HG03060 (cell line): Measurements from ENCODE around the gene RAB36.

Experiments
- ATAC-seq: cut with Tn5 transposase; IDR thresholded peaks from one replicate; pipeline ENCODE4 v1.9.1; 2021; ENCODE audit warnings: low read depth, moderate number of reproducible peaks; ENCODE audit not compliant: unreplicated experiment

The RAB36 gene

GRCh38 chr22:23154461-23154860 is 9.2 kb downstream of the RAB36 start:
- no peak for ATAC-seq

GRCh38 chr22:23155143-23155542 is 9.9 kb downstream of the RAB36 start:
- no peak for ATAC-seq

- ATAC-seq, result no peak
Measured at GRCh38 chr22:23155831-23156230, 10.6 kb downstream of the RAB36 start.

GRCh38 chr22:23156286-23156685 is 11.0 kb downstream of the RAB36 start:
- ATAC-seq, result no peak

- no peak for ATAC-seq
Measured at GRCh38 chr22:23157560-23158515, 12.6 kb downstream of the RAB36 start.

GRCh38 chr22:23158516-23159290 is 13.4 kb downstream of the RAB36 start:
- no peak for ATAC-seq

GRCh38 chr22:23159291-23159630 is 14.0 kb downstream of the RAB36 start:
- ATAC-seq, result no peak

GRCh38 chr22:23161029-23161428 is 15.8 kb downstream of the RAB36 start:
- no peak for ATAC-seq

GRCh38 chr22:23161574-23161973 is 16.3 kb downstream of the RAB36 start:
- no peak for ATAC-seq

- ATAC-seq, result no peak
Measured at GRCh38 chr22:23163665-23164064, 18.4 kb downstream of the RAB36 start.

GRCh38 chr22:23164091-23164490 is 18.8 kb downstream of the RAB36 start:
- no peak for ATAC-seq

GRCh38 chr22:23166042-23166831 is 21.0 kb downstream of the RAB36 start:
- ATAC-seq, result no peak

- no peak for ATAC-seq
Measured at GRCh38 chr22:23166841-23167616, 21.8 kb downstream of the RAB36 start.

- ATAC-seq, result no peak
Measured at GRCh38 chr22:23168391-23169042, 23.2 kb downstream of the RAB36 start.

- ATAC-seq, result no peak
Measured at GRCh38 chr22:23169043-23169406, 23.7 kb downstream of the RAB36 start.

- ATAC-seq, result no peak
Measured at GRCh38 chr22:23175817-23176644, 30.8 kb downstream of the RAB36 start.

GRCh38 chr22:23176645-23177027 is 31.4 kb downstream of the RAB36 start:
- ATAC-seq, result no peak

GRCh38 chr22:23177197-23177596 is 31.9 kb downstream of the RAB36 start:
- no peak for ATAC-seq
